Measurements from ENCODE around the gene PSMA5.

Gene PSMA5

DNA sequence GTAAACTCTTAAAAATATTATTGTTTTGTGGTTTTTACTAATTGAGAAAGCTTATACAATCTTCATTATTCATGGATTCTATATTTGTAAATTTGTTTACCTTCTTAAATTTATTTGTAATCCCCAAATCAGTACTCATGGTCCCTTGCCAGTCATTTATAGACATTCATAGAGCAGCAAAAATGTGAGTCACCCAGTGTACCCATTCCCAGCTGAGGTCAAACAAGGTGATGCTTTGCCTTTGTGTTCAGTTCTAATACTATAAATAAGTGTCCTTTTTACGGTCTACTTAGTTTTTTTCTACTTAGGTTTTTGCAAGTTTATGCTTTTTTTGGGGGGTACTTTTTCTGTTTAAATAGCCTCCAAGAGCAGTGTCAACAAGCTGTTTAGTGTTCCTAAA, 64.6 kb downstream of the PSMA5 start:
- DNase-seq: no peak

DNA sequence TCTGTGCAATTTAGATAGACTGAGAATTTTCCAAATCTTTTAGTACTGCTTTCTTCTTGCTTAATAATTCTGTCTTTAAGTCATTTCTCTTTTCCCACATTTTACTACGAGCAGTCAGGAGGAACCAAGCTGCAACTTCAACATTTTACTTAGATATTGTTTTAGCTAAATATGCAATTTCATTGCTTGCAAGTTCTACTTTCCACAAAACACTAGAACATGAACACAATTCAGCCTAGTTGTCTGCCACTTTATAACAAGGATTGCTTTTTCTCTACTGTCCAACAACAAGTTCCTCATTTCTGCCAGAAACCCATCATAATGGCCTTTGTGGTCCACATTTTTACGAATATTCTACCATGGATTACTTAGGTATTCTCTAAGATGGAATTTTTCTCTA, 65.2 kb downstream of the PSMA5 start:
- DNase-seq: no peak

GRCh38 chr1:109357616-109358015, 68.6 kb downstream of the PSMA5 start:
- no peak for DNase-seq

DNA sequence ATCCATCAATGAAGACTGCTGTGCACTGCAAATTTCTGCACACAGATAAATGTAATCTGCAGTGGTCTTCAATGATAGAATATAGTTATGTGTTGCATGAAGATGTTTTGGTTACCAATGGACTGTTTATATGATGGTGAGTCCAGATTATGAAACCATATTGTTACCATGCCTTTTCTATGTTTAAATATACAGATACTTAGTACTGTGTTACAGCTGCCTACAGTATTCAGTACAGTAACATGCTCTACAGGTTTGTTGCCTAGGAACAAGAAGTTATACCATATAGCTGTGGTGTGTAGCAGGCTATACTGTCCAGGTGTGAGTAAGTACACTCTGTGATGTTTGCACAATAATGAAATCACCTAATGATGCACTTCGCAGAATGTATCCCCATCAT, 69.3 kb downstream of the PSMA5 start:
- no peak for DNase-seq

GRCh38 chr1:109356505-109356904, 69.7 kb downstream of the PSMA5 start:
- DNase-seq: no peak

DNA sequence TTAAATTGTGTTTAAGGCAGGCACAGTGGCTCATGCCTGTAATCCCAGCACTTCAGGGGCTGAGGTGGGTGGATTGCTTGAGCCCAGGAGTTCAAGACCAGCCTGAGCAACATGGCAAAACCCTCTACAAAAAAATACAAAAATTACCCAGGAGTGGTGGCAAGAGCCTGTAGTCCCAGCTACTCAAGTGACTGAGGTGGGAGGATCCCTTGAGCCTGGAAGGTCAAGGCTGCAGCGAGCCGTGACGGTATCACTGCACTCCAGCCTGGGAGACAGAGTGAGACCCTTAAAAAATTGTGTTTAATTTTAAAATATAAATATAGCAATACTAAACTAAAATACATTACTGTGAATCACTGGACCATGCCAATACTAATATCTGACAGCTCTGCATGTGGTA, 71.3 kb downstream of the PSMA5 start:
- DNase-seq: no peak

DNA sequence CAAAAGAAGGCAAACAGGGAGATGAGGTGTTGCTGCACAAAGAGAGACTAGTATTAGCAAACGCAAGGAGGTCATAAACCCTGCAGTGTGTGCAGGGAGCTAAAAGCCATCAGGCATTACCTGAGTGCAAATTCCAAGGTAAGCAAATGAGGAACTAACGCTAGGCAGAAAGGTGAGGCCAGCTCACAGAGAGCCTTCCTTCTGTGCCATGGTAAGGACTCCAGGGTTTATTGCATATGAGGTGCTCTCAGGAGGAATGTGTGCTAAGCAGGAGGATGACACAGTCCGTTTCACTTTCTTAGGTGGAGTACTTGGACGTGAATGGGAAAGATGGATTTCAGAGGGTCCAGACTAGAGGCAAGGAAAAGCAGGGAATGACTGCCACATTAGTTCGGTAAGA, 74.8 kb downstream of the PSMA5 start:
- no peak for DNase-seq

DNA sequence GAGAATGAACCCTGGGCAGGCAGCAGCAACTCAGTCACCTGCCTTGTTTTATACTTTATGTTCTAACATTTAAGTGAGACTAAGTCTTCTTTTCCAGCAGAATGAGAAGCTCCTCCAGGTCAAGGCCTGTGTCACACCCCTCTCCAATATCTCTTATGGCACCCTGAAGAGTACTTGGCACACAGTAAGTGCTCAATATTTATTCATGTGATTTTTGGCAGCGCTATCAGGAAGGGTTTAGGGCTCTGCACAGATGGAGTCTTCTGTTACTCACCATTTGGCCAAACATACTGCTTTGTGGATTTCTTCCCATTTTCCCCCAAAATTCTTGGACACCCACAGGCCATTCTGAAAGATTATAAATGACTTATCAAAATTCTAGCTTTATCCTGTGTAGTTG, 75.6 kb downstream of the PSMA5 start:
- no peak for DNase-seq

DNA sequence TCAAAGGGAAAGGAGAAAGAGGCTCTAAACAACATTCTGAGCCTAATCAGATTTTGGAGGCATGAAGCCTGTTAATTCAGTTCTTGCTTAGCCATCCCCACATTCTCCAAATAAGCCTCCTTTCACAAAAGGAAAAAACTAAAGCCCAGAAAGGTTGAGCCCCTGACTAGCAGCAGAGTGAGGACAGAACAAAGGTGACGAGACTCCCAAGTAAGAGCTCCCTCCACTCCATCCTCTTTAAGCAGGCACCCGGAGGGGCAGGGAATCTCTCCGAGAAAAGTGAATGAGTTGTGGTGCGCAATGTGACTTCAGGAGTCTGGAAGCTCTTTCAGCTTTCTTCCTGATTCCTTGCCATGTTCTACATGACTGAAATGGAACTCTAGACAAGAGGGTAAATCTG, 76.1 kb downstream of the PSMA5 start:
- DNase-seq: no peak
